Effector memory CD4-positive, alpha-beta T cell (primary cell): ENCODE results near the gene RARG.
A peak's percentile ranks its signal among the peaks of the same experiment; 100 is the strongest.
"Not testable (repeated sequence)": the region's sequence is repeated elsewhere in the genome, so short reads cannot be mapped to it uniquely, and the experiment has no call there.

Experiments
- DNase-seq, 3 donors: peaks; one replicate each; pipeline ENCODE4 v3.0.0-alpha.2; 2020
- H3K27ac ChIP-seq: 2 replicates; pipeline ENCODE4 v1.7.0; 2013; ENCODE audit warnings: mild to moderate bottlenecking, low read length, moderate library complexity; ENCODE audit not compliant: insufficient read depth, poor library complexity, severe bottlenecking
- H3K27me3 ChIP-seq: replicated peaks from 2 replicates; pipeline ENCODE4 v1.7.0; 2013; ENCODE audit warnings: mild to moderate bottlenecking, low read length; ENCODE audit not compliant: insufficient read depth, control insufficient read depth, poor library complexity, severe bottlenecking
- H3K36me3 ChIP-seq: 2 replicates; pipeline ENCODE4 v1.7.0; 2013; ENCODE audit warnings: mild to moderate bottlenecking, low read length, moderate library complexity; ENCODE audit not compliant: control insufficient read depth, insufficient read depth
- H3K4me1 ChIP-seq: 2 replicates; pipeline ENCODE4 v1.7.0; 2013; ENCODE audit warnings: low read length, mild to moderate bottlenecking; ENCODE audit not compliant: control insufficient read depth, insufficient read depth, poor library complexity, severe bottlenecking
- H3K4me3 ChIP-seq: 2 replicates; pipeline ENCODE4 v1.7.0; 2013; ENCODE audit warnings: low read length, low read depth, mild to moderate bottlenecking; ENCODE audit not compliant: insufficient read depth, poor library complexity, severe bottlenecking
- H3K9me3 ChIP-seq: 2 replicates; pipeline ENCODE4 v1.7.0; 2013; ENCODE audit warnings: mild to moderate bottlenecking, low read length, moderate library complexity; ENCODE audit not compliant: control insufficient read depth

RARG gene

DNA sequence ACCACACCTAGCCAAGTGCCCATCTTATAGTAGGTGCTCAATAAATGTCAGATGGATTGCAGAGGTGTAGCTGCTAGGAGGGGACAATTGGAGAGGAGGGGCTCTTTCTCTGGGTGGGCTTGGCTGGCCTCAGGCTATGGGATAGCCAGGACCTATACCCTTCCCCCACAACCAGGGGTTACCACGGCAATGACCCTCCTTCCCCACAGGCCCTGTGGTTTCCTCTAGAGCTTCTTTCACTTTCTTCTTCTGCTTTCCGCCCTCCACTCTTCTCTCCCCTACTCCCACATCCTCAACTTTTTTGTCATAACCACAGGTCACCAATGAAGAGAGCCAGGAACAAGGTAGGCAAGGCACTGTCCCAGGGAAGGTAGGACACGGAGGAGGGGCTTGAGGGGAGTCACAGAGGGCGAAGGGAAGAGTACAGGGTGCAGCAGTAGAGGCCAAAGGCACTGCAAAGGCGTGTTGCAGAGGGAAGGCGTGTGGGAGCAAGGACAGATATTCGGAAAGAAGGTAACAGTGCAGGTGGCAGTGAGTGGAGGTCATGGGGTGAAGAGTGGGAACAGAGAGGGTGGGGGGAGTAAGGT lies 23.0 kb downstream of the RARG start:
- H3K27ac ChIP-seq = peak overlapping the region; percentile 58
- H3K36me3 ChIP-seq = peaks cover 34% of the 10 kb centered on the region
- H3K4me3 ChIP-seq = peak overlapping the region; percentile 37
- no peaks in the 10 kb centered on the region for H3K9me3 ChIP-seq
- peaks cover 46% of the 10 kb centered on the region for H3K4me1 ChIP-seq
- no peaks in the 10 kb centered on the region for H3K27me3 ChIP-seq
- no peak for DNase-seq

DNA sequence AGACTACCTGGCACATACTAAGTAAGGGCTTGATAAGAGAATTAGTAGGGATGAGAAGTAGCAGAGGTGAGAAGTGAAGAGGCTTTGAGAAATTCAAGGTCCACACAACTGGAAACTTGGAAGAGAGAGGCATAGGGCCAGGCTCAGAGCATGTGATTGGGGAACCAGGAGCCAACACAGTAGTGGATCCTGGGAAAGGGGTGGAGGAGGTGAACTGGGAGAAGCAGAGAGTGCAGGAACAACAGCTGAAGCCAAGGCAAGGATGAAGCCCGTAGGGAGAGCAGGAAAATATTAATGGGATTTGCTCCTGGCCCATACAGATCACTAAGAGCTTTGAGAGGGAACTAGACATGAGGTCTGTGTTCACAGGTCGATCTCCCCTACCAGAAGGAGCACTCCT lies 23.6 kb downstream of the RARG start:
- no peaks in the 10 kb centered on the region for H3K27me3 ChIP-seq
- peak overlapping the region; percentile 58 for H3K27ac ChIP-seq
- peaks cover 50% of the 10 kb centered on the region for H3K4me1 ChIP-seq
- no peak overlapping the region for H3K4me3 ChIP-seq
- H3K9me3 ChIP-seq = no peaks in the 10 kb centered on the region
- H3K36me3 ChIP-seq = peaks cover 29% of the 10 kb centered on the region
- no peak for DNase-seq

DNA sequence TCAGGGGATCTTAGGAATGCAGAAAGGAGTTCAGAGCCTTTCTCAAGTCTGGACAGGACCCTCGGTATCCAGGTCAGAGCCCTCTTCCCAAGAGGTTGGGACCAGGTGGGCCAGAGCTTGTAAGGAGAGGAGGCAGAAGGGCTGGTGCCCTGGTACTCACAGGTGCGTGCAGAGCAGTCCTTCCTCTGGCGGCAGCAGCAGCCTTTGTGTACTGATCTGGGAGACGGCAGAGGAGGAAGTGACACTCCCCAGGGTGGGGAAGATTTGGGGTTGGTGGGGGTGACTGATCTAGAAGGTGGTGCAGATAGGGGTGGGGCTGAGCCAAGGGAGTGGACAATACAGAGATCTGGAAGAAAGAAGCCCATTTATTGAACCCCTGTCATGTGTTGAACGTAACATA lies 25.0 kb downstream of the RARG start, which contains the start of gene ITGB7:
Gene ITGB7 (minus strand): TSS at position 210 of the 400 bp plus-strand sequence. CDS start 6,808 bp downstream, outside the sequence.
- peaks cover 50% of the 10 kb centered on the region for H3K4me1 ChIP-seq
- peak within 1 kb of the TSS; percentile 76 for H3K27ac ChIP-seq
- H3K9me3 ChIP-seq = no peaks in the 10 kb centered on the region
- peaks cover 15% of the 10 kb centered on the region for H3K36me3 ChIP-seq
- peak within 1 kb of the TSS; percentile 78 for H3K4me3 ChIP-seq
- DNase-seq = peak; percentile 45 to 53 (median 47)
- H3K27me3 ChIP-seq = no peaks in the 10 kb centered on the region

DNA sequence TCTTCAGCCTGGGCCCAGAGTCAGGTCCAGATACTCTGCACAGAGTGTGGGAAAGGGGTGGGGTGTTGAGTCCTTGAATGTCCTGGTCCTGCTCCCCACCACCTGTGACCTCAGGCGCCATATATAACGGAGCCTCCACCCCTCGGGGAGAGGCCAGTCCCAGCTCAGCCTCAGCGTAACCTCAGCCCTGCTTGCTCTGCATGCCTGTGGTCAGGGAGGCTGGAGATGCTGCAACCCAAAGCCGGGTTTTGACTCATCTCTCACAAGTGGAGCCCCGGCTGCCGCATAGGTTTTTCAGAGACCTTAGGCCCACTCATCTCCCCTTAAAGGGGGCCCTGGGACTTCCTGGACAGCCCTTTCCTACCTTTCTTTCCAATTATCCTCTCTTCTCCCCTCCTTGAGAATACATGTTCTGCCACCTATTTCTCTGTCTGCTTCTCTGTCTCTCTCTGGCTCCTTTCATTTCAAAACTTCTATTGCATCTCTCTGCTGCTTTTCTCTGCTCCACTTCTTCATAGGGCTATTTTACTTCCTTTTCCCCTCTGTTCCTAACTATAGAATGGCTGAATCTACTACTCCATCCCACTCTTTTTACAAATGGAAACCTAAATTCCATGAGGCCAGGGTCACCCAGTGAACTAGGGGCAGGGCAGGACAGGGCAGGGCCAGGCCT lies 26.1 kb downstream of the RARG start:
- H3K27ac ChIP-seq = peak overlapping the region; percentile 76
- H3K4me1 ChIP-seq = peaks cover 59% of the 10 kb centered on the region
- no peaks in the 10 kb centered on the region for H3K9me3 ChIP-seq
- no peaks in the 10 kb centered on the region for H3K27me3 ChIP-seq
- peaks cover 3% of the 10 kb centered on the region for H3K36me3 ChIP-seq
- H3K4me3 ChIP-seq = peak overlapping the region; percentile 78
- DNase-seq = peak; percentile 28 to 43 (median 37)

DNA sequence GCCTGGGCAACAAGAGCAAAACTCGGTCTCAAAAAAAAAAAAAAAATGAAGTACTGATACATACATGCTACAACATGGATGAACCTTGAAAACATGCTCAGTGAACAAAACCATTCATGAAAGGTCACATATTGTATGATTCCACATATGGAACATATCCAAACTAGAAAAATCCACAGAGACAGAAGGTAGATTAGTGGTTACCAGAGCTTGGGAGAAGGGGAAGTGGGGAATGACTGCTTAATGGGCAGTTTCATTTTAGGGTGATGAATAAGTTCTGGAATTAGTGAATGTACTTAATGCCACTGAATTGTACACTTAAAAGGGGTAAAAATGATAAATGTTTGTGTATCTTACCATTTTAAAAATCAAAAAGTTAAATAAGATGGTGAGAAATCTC lies 27.7 kb downstream of the RARG start:
- peaks cover 74% of the 10 kb centered on the region for H3K4me1 ChIP-seq

DNA sequence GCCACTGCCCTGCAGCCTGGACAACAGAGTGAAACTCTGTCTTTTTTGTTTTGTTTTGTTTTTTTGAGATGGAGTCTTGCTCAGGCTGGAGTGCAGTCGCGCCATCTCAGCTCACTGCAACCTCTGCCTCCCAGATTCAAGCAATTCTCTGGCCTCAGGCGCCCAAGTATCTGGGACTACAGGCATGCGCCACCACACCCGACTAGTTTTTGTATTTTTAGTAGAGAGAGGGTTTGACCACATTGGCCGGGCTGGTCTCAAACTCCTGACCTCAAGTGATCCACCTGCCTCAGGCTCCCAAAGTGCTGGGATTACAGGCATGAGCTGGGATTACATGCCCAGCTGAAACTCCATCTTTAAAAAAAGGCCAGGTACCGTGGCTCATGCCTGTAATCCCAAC lies 29.7 kb downstream of the RARG start:
- H3K4me1 ChIP-seq = peaks cover 73% of the 10 kb centered on the region
- not testable (repeated sequence) for H3K4me3 ChIP-seq, H3K27me3 ChIP-seq, DNase-seq, H3K27ac ChIP-seq, H3K9me3 ChIP-seq
- H3K36me3 ChIP-seq = peaks cover 13% of the 10 kb centered on the region

More for the DNA sequence above, 27.7 kb downstream of the RARG start:
- Histone ChIP-seq H3K36me3 (peaks cover 9% of the 10 kb centered on the region), H3K4me3 (no peak overlapping the region), H3K27ac (no peak overlapping the region), H3K9me3 (no peaks in the 10 kb centered on the region), H3K27me3 (no peaks in the 10 kb centered on the region)
- DNase-seq = no peak

DNA sequence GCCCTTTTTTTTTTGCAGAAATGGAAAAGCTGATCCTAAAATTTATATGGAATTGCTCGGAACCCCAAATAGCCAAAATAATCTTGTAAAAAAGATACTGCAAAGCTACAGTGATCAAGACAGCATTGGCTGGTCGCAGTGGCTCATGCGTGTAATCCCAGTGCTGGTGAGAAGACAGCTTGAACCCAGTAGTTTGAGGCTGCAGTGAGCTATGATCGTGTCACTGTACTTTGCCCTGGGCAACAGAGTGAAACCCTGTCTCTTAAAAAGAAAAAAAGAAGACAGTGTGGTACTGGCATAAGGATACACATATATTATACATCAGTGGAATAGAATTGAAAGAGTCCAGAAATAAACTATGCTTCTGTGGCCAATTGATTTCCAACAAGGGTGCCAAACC lies 30.4 kb downstream of the RARG start:
- peaks cover 68% of the 10 kb centered on the region for H3K4me1 ChIP-seq
- DNase-seq = no peak
- peaks cover 20% of the 10 kb centered on the region for H3K36me3 ChIP-seq
- no peaks in the 10 kb centered on the region for H3K9me3 ChIP-seq
- no peak overlapping the region for H3K4me3 ChIP-seq
- H3K27ac ChIP-seq = no peak overlapping the region
- no peaks in the 10 kb centered on the region for H3K27me3 ChIP-seq

DNA sequence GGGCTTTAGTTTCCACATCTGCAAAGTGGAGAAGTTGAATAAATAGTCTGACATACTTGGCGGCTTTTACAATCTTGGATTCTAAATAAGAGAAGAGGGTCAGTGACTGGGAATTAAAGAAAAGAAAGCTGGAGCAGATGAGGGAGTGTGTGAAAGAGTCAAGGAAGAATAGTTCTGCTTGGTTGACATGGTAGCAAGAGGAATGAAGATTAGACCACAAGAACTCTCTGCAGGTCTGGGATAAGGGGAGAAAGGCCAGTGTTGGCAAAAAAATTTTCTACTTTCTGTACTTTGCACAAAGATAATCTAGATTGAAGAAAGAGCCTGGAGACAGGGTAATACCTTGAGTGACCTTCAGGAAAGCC lies 30.9 kb downstream of the RARG start:
- Histone ChIP-seq H3K27ac (no peak overlapping the region), H3K27me3 (no peaks in the 10 kb centered on the region), H3K36me3 (peaks cover 25% of the 10 kb centered on the region), H3K4me1 (peaks cover 63% of the 10 kb centered on the region), H3K9me3 (no peaks in the 10 kb centered on the region), H3K4me3 (no peak overlapping the region)
- no peak for DNase-seq

DNA sequence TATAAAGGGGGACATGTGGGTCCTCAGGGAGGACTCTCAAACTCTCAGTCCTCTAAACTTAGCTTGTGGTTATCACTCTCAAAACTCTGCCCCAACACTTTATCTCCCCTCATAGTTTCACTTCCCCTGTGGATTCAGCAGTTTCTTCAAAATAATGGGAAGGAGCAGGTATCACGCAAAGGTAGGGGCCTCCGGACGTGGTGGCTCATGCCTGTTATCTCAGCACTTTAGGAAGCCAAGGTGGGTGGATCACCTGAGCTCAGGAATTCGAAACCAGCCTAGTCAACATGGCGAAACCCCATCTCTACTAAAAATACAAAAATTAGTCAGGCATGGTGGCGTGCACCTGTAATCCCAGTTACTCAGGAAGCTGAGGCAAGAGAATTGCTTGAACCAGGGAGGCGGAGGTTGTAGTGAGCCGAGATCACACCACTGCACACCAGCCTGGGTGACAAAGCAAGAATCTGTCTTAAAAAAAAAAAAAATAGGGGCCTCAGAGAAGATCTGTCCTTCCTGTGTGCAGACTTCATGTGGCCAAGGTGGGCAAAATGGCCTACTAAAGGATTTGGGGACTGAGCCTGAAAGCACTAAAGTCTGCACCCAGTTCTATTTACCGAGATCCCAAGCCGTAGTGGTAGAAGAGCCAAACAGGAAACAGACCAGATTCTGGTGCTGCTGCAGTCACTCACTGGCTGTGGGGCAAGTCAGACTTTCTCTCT lies 31.4 kb downstream of the RARG start:
- no peaks in the 10 kb centered on the region for H3K9me3 ChIP-seq
- H3K4me1 ChIP-seq = peaks cover 59% of the 10 kb centered on the region
- no peak for DNase-seq
- no peaks in the 10 kb centered on the region for H3K27me3 ChIP-seq
- peaks cover 30% of the 10 kb centered on the region for H3K36me3 ChIP-seq
- peak overlapping the region; percentile 41 for H3K27ac ChIP-seq
- no peak overlapping the region for H3K4me3 ChIP-seq

DNA sequence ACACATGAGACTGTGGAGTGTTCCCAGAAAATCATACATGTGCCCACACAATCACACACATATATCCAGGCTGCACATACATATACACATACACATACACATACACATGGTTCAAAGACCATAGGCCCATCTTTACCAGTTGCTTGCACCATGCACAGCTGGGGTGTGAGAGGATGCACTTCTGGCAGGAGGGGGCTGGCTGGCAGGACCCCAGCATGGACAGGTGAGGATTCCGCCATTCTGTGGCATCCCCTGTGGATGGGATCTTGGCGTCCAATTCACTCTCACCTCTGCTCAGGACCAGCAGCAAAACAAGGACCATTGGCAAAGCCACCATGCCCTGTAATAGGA lies 31.9 kb downstream of the RARG start:
- no peak for DNase-seq
- Histone ChIP-seq H3K27ac (peak overlapping the region; percentile 41), H3K36me3 (peaks cover 35% of the 10 kb centered on the region), H3K4me1 (peaks cover 55% of the 10 kb centered on the region), H3K27me3 (no peaks in the 10 kb centered on the region), H3K9me3 (no peaks in the 10 kb centered on the region), H3K4me3 (no peak overlapping the region)
